ENCODE measurements around the gene ADAR. TPM values are rescaled to one million over a fixed set of nuclear protein-coding genes. Genes with fewer than 3 reads are reported as not detected.

ADAR gene
- total RNA-seq, 1 experiment from 2014 or later = 136 TPM

DNA sequence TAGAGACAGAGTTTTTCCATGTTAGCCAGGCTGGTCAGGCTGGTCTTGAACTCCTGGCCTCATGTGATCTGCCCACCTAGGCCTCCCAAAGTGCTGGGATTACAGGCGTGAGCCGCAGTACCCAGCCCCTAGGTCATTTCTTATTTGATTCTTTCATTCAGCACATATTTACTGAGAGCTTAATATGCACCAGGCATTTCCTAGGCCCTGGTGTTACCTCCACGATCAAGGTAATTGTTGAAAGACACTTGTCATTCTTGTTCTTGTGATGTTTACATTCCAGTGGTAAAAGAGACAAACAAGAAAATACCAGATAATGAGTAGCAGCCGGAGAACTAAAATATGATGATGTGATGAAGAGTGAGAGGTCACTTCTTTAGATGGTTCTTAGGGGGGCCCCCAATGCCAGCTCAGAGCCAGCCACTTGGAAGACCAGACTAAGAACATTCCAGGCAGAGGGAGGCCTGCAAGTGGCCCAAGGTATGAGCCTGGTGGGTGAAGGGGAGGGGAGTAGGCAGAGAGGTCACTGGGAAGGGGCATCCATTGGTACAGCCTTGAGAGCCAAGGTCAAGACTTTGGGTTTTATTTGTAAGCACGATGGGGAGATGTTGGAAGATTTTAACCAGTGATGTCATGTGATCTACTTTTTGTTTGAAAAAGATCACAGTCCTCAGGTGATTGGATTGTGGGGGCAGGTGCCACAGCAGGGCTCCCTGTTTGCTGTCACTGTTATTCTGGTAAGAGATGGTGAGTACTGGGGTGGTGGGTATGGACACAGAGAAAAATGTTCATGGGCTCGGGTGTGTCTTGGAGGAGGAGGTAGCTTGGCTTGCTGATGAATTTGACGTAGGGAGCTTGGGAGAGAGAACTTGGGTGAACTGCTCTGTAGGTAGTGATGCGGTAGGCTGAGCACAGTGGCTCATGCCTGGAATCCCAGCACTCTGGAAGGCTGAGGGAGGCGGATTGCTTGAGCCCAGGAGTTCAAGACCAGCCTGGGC is 68.2 kb downstream of the ADAR start:
- Histone ChIP-seq H3K27me3 (ENCODE audit: low read length) (peaks cover 55% of the 10 kb centered on the region), H4K20me1 (ENCODE audit: low read length) (no peaks in the 10 kb centered on the region), H2AFZ (ENCODE audit: low read length) (no peak overlapping the region), H3K9ac (ENCODE audit: low read length) (no peak overlapping the region), H3K27ac (ENCODE audit: low read length) (no peak overlapping the region), H3K4me1 (ENCODE audit: insufficient read depth, low read length) (no peaks in the 10 kb centered on the region), H3K4me3 (ENCODE audit: low read length) (no peak overlapping the region), H3K9me2 (replicated peaks; ENCODE audit: low read length) (no peaks in the 10 kb centered on the region), H3K36me3 (ENCODE audit: low read depth, low read length) (no peaks in the 10 kb centered on the region), H3K9me3 (ENCODE audit: low read length) (no peaks in the 10 kb centered on the region), H3K4me2 (ENCODE audit: low read length) (no peak overlapping the region), H3F3A (ENCODE audit: low read length, unreplicated experiment) (no peaks in the 10 kb centered on the region), H3K79me2 (ENCODE audit: low read length) (no peaks in the 10 kb centered on the region)
- DNase-seq (no peak), ATAC-seq (no peak)
- CTCF ChIA-PET = no interaction called here
- intact Hi-C loops (cut with micrococcal nuclease) = loop anchor here (10.0 kb wide), 1 partner anchor 135 kb away; the partner anchor contains the start of gene IL6R
- POLR2A ChIA-PET (ENCODE audit: unreplicated experiment) = no interaction called here
- TF ChIP-seq EZH2phosphoT487 (IDR thresholded peaks at IDR 0.05; ENCODE audit: borderline replicate concordance, low read length) (no peak), EZH2 (IDR thresholded peaks at IDR 0.05; ENCODE audit: low read length, unreplicated experiment) (no peak)
- TF ChIP-seq, protein P1, sequence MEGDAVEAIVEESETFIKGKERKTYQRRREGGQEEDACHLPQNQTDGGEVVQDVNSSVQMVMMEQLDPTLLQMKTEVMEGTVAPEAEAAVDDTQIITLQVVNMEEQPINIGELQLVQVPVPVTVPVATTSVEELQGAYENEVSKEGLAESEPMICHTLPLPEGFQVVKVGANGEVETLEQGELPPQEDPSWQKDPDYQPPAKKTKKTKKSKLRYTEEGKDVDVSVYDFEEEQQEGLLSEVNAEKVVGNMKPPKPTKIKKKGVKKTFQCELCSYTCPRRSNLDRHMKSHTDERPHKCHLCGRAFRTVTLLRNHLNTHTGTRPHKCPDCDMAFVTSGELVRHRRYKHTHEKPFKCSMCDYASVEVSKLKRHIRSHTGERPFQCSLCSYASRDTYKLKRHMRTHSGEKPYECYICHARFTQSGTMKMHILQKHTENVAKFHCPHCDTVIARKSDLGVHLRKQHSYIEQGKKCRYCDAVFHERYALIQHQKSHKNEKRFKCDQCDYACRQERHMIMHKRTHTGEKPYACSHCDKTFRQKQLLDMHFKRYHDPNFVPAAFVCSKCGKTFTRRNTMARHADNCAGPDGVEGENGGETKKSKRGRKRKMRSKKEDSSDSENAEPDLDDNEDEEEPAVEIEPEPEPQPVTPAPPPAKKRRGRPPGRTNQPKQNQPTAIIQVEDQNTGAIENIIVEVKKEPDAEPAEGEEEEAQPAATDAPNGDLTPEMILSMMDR (conservative IDR thresholded peaks at IDR 0.05; ENCODE audit: low read depth, low read length) = no peak
- BruUV-seq (replicated peaks) = no TSS peak

DNA sequence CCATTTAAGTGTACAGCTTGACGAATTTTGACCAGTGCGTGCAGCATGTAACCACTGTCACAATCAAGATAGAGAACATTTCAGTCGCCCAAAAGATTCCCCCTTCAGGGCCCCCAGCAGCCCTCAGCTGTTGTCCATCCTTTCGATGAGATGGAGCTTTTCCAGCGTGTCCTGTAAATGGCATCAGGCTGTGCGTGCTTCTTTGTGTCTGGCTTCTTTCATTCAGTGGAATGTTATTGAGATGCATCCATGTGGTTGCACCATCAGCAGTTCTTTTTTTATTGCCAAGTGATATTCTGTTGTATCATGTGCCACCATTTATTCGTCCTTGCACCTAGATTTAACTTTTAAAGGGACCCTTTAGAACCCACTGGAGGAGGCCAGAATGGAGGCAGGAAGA is 71.4 kb downstream of the ADAR start:
- Histone ChIP-seq H3K9me2 (replicated peaks; ENCODE audit: low read length) (no peaks in the 10 kb centered on the region), H4K20me1 (ENCODE audit: low read length) (no peaks in the 10 kb centered on the region), H3K27me3 (ENCODE audit: low read length) (peaks cover 47% of the 10 kb centered on the region), H3K4me3 (ENCODE audit: low read length) (no peak overlapping the region), H3K36me3 (ENCODE audit: low read depth, low read length) (no peaks in the 10 kb centered on the region), H3K4me2 (ENCODE audit: low read length) (no peak overlapping the region), H3K27ac (ENCODE audit: low read length) (no peak overlapping the region), H3K4me1 (ENCODE audit: insufficient read depth, low read length) (no peaks in the 10 kb centered on the region), H3F3A (ENCODE audit: low read length, unreplicated experiment) (no peaks in the 10 kb centered on the region), H3K9me3 (ENCODE audit: low read length) (no peaks in the 10 kb centered on the region), H3K9ac (ENCODE audit: low read length) (no peak overlapping the region), H2AFZ (ENCODE audit: low read length) (no peak overlapping the region), H3K79me2 (ENCODE audit: low read length) (no peaks in the 10 kb centered on the region)
- DNase-seq (no peak), ATAC-seq (no peak)
- ChIA-PET CTCF (no interaction called here), POLR2A (ENCODE audit: unreplicated experiment) (no interaction called here)
- no TSS peak for BruUV-seq (replicated peaks)
- TF ChIP-seq EZH2phosphoT487 (IDR thresholded peaks at IDR 0.05; ENCODE audit: borderline replicate concordance, low read length) (no peak), EZH2 (IDR thresholded peaks at IDR 0.05; ENCODE audit: low read length, unreplicated experiment) (no peak)
- TF ChIP-seq, protein P1 (conservative IDR thresholded peaks at IDR 0.05; ENCODE audit: low read depth, low read length) = no peak
- intact Hi-C loops (cut with micrococcal nuclease) = loop anchor here (10.0 kb wide), 1 partner anchor 132 kb away; the partner anchor contains the start of gene IL6R

Measured in PC-3 (cell line).